Motor neuron (in vitro differentiated cells): ENCODE results near the gene TMEM270. TPM values are rescaled to one million over a fixed set of nuclear protein-coding genes. Genes with fewer than 3 reads are reported as not detected.
"Not testable (repeated sequence)": the region's sequence is repeated elsewhere in the genome, so short reads cannot be mapped to it uniquely, and the experiment has no call there.

Source experiments
- ATAC-seq, 8 experiments: fragments of 200-7000 bp; cut with Tn5 transposase; replicated peaks in 6 of 8; 2 replicates each; pipeline ENCODE4 v1.8.0; 2021; ENCODE audit warnings: mild to moderate bottlenecking in 8 of 8, moderate library complexity in 8 of 8
- H3K27ac ChIP-seq, 2 donors: fragments of 250-450 bp; sonication (Bioruptor Pico); 2 replicates each; pipeline ENCODE4 v1.9.0; 2021; ENCODE audit warnings: antibody characterized with exemption in 2 of 2, mild to moderate bottlenecking in 2 of 2, moderate library complexity in 1 of 2
- H3K4me1 ChIP-seq, 2 donors: fragments of 250-450 bp; sonication (Bioruptor Pico); replicated peaks in 1 of 2; 2 replicates each; pipeline ENCODE4 v1.6.1; 2021; ENCODE audit warnings: antibody characterized with exemption in 2 of 2, mild to moderate bottlenecking in 2 of 2, moderate library complexity in 1 of 2
- H3K4me3 ChIP-seq, 5 donors: fragments of 250-450 bp; sonication (Bioruptor Pico); 2 replicates each; pipeline ENCODE4 v1.9.0; 2021; ENCODE audit warnings: antibody characterized with exemption in 5 of 5, mild to moderate bottlenecking in 5 of 5, moderate library complexity in 4 of 5
- WGBS, 10 experiments: fragments of 450-650 bp; shearing (Covaris generic); methylation state at CpG; one replicate each; pipeline ENCODE4 v1.0.0; 2022; 5-methylcytosine and 5-hydroxymethylcytosine counted together
- in situ Hi-C, 9 experiments: fragments of 400-800 bp; cut with MboI; loops; one replicate each; pipeline ENCODE4 v1.15.0; 2021; ENCODE audit warnings: low sequenced_read_pairs in 9 of 9, low pct_unique_long_range_greater_than_20kb in 2 of 9; ENCODE audit not compliant: unreplicated experiment in 9 of 9
- total RNA-seq, 8 experiments: library from RNA; unstranded; fragments of 300-600 nt; gene quantifications; 2 replicates each; pipeline versions ENCODE4 v1.2.3 to v1.2.4, GENCODE V29; 2022

TMEM270 gene
- total RNA-seq, 8 experiments from 2014 or later: not detected

DNA sequence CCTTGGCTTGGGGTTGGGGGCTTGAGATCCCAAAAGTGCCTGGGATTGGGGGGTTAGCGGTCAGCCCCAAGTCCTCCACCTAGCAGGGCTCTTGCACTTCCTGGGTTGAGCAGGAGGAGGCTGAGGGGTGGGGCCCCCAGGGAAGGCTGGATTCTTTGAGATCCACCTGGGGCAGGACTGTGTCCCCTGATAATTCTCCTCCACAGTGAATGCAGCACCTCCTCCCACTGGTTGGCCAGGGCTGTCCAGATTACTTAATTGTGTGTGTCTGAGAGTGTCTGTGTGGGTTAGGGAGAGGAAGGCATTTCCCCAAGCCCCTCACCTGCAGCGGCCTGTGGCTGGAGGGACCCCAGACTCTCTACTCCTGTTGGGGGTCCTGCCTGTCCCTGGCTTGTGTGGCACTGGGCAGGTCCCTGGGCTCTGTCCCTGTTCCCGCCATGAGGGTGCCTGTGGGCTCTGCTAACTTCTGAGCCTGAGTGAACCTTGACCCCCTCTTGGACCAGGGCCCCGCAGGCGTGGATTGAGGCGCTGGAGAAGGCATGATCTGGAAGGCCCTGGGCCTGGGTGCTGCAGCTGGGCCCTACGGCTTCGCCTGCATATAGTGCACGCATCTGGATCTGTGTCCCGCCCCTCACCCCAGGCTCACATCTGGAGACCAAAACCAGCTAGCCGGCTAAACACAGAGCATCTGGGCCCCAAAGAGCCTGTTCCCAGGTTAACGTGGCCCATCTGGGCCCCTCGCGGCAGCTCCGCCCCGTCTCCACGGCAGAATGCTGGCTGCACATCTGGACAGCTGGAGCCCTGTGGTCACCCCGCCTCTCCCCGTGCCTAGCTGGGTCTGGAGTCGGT lies 10.4 kb downstream of the TMEM270 start:
- Histone ChIP-seq H3K4me1 (peaks cover 16 to 20% of the 10 kb centered on the region in 2 donors), H3K27ac (no peak overlapping the region), H3K4me3 (no peak overlapping the region)
- 15 to 93% (median 87%) methylated on average over 2 to 5 of the region's 20 CpGs; no CpG with 5 or more reads in 5 of the 10 experiments for WGBS, 10 experiments
- in situ Hi-C loops: loop anchor here in 3 of 9 experiments (25.0 kb wide), 3 partner anchors 259 to 341 kb away; partner anchors contain the start of genes MLXIPL (in 2 of the 3) and LAT2 (in 1 of the 3)
- peak in 3 of 8 experiments; percentile 53 to 86 (median 69) for ATAC-seq

DNA sequence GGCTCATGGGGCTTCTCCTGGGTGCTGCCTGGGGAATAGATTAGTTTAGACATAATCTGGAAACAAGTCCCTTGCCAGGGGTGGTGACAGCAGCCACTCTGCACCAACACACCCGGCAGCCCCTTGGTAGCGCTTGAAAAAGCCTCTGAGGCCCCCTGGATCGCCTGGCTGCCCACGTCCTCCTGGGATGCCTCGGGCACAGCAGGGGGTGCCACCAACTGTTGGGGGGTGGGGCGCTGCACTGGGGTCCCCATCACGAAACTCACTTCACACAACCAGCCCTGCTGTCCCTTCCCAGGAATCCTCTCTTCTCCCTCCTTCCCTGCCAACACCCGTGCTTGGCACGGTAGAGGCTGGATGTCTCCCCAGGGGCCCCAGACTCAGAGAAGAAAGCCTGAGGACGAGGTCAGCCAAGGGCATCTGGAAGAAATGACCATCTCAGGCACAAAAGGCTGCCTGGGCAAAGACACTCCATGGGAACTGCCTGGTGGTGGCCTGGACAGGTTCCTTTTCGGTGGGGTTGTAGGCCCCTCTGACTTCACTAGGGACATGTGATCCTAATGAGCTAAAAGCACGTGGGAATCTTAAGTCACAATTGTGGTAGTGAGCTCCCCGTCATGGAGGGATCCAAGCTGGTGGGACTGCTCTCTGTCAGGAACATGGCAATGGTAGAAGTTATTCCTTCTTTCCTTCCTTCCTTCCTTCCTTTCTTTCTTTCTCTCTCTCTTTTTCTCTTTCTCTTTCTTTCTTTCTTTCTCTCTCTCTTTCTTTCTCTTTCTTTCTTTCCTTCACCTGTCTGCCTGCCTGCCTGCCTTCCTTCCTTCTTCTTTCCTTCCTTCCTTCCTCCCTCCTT lies 11.3 kb downstream of the TMEM270 start:
- H3K4me1 ChIP-seq: peaks cover 16 to 20% of the 10 kb centered on the region in 2 donors
- no peak overlapping the region for H3K27ac ChIP-seq
- 32 to 100% (median 63%) methylated on average over 1 to 8 of the region's 13 CpGs; no CpG with 5 or more reads in 3 of the 10 experiments for WGBS, 10 experiments
- in situ Hi-C loops: loop anchor here in 3 of 9 experiments (25.0 kb wide), 3 partner anchors 260 to 340 kb away; partner anchors contain the start of genes MLXIPL (in 2 of the 3) and LAT2 (in 1 of the 3)
- no peak overlapping the region for H3K4me3 ChIP-seq
- no peak for ATAC-seq

DNA sequence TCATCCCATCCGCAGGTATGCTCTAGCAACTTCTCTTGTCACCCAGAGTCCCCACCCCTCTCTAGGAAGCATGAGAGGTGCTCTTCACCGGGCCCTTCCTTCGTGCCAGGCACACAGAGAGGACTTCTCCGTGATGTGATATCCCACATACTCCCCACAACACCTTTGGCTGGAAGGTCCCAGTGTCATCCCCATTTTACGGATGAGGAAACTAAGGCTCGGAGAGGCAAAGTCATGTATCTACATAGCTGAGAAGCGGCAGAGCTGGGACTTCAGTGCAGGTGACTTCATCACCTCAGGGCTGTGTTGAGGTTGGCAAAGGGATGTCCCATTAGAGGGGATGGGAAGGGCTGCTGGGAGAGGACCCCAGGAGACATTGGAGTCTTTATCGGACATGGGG lies 15.4 kb downstream of the TMEM270 start:
- 60 to 96% (median 83%) methylated on average over 1 to 5 of the region's 8 CpGs; no CpG with 5 or more reads in 3 of the 10 experiments for WGBS, 10 experiments
- no peak for ATAC-seq
- peaks cover 5 to 10% of the 10 kb centered on the region in 2 donors for H3K4me1 ChIP-seq
- H3K4me3 ChIP-seq: no peak overlapping the region
- in situ Hi-C loops: no loop called here
- H3K27ac ChIP-seq: no peak overlapping the region

DNA sequence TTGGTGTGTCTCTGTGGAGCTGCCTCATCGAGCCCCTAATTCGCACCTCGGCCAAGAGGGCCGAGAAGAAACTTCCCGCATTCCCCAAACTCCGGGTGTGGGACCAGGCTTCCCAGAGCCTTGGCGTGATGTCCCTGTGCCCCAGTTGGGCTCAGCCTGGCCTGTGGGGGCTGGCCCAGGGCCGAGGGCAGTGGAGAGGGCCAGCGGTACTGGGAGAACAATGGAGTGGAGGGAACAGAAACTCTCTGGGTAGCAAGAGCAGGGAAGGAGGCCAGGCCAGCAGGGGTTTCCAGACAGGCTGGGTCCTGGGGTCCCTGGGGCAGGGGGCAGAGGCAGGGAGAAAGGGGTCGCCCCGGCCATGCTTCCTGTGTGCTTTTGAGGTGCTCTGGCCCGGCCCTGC lies 16.0 kb downstream of the TMEM270 start:
- ATAC-seq: no peak
- H3K4me3 ChIP-seq: no peak overlapping the region
- WGBS, 10 experiments: 40 to 80% methylated on average over 1 of the region's 12 CpGs; no CpG with 5 or more reads in 8 of the 10 experiments
- no peak overlapping the region for H3K27ac ChIP-seq
- in situ Hi-C loops: no loop called here
- peaks cover 5 to 10% of the 10 kb centered on the region in 2 donors for H3K4me1 ChIP-seq

GRCh38 chr7:73879977-73880681 lies 19.2 kb downstream of the TMEM270 start:
- H3K4me1 ChIP-seq: peaks cover 5 to 10% of the 10 kb centered on the region in 2 donors
- 0 to 76% (median 63%) methylated on average over 1 to 9 of the region's 18 CpGs; no CpG with 5 or more reads in 4 of the 10 experiments for WGBS, 10 experiments
- in situ Hi-C loops: no loop called here
- H3K4me3 ChIP-seq: no peak overlapping the region
- peak in 3 of 8 experiments; percentile 34 to 59 (median 56) for ATAC-seq
- no peak overlapping the region for H3K27ac ChIP-seq

- 10 to 100% (median 73%) methylated on average over 1 to 8 of the region's 13 CpGs; no CpG with 5 or more reads in 2 of the 10 experiments for WGBS, 10 experiments
- in situ Hi-C loops: no loop called here
- Histone ChIP-seq H3K27ac (no peak overlapping the region), H3K4me1 (peaks cover 5 to 10% of the 10 kb centered on the region in 2 donors), H3K4me3 (no peak overlapping the region)
- no peak for ATAC-seq
These were observed 19.9 kb downstream of the TMEM270 start for GRCh38 chr7:73880755-73881328.

DNA sequence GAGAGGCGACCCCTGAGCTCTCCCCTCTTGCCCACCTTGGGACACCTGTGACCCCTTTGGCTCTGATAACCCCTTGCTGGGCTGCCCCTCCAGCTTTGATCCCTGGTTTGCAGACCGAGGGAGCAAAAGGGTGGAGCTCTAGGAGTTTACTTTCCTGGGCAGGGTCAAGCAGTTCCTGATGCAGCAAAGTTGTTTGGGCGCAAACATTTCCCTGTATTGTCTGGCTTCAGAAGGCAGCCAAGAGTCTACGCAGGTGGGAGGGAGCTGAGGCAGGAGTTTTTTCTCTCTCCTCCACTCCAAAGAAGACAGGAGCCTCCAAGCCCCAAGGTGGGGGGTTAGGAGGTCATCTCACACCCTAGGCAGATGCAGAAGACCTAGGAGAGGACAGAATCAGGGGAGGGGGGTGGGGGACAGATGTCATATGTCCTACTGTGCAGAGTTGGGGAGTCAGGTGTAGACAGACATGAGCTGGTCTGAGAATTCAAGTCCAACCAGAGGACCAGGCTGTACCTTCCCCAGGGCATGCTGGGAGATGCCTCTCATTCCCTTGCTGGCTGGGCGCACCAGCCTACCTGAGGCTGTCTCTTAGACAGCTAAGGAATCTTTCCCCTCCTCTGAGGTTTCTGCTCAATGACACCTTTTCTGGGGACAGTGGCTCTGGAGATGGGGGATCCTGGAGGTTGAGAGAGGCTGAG lies 20.5 kb downstream of the TMEM270 start:
- in situ Hi-C loops: no loop called here
- H3K4me3 ChIP-seq: no peak overlapping the region
- WGBS, 10 experiments: 0 to 100% (median 7%) methylated on average over 1 to 2 of the region's 5 CpGs; no CpG with 5 or more reads in 5 of the 10 experiments
- no peak overlapping the region for H3K27ac ChIP-seq
- ATAC-seq: peak in 1 of 8 experiments; percentile 41
- peaks cover 5 to 13% of the 10 kb centered on the region in 2 donors for H3K4me1 ChIP-seq

DNA sequence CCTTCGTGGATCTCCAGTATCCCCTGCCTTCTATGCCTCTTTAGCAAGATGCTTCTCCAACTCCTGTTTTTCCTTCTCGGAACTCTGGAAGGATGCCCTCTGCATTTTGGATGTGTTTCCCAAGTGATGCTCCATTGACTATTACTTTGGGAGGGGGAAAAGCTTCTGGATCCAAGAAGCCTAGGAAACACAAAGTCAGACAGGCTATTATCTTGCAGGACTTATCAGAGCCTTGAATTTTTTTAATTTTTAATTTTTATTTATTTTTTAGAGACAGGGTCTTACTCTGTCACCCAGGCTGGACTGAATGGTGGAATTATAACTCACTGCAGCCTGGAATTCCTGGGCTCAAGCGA lies 21.1 kb downstream of the TMEM270 start:
- no peak overlapping the region for H3K27ac ChIP-seq

DNA sequence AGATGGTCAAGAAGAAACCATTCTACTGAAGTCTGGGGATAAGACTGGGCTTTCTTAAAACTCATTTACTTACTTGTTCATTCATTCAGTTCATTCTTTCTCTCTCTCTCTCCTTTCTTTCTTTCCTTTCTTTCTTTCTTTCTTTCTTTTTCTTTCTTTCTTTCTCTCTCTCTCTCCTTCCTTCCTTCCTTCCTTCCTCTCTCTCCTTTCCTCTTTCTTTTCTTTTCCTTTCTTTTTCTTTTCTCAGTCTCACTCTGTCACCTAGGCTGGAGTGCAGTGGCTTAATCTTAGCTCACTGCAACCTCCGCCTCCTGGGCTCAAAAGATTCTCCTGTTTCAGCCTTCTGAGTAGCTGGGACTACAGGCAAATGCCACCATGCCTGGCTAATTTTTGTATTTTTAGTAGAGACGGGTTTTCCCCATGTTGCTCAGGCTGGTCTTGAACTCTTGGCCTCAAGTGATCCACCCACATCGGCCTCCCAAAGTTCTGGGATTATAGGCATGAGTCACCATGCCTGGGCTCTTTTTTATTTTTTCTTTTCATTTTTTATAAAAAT lies 24.0 kb downstream of the TMEM270 start:
- ATAC-seq, H3K4me3 ChIP-seq, in situ Hi-C loops, H3K27ac ChIP-seq: not testable (repeated sequence)
- WGBS, 10 experiments: 40 to 98% (median 87%) methylated on average over 1 to 3 of the region's 3 CpGs; no CpG with 5 or more reads in 2 of the 10 experiments
- H3K4me1 ChIP-seq: peaks cover 11 to 19% of the 10 kb centered on the region in 2 donors

More for the DNA sequence above, 21.1 kb downstream of the TMEM270 start:
- Histone ChIP-seq H3K4me1 (peaks cover 5 to 18% of the 10 kb centered on the region in 2 donors), H3K4me3 (no peak overlapping the region)
- in situ Hi-C loops: no loop called here
- WGBS, 10 experiments: 52 to 100% (median 83%) methylated on average over 1 to 3 of the region's 3 CpGs; no CpG with 5 or more reads in 4 of the 10 experiments
- no peak for ATAC-seq

DNA sequence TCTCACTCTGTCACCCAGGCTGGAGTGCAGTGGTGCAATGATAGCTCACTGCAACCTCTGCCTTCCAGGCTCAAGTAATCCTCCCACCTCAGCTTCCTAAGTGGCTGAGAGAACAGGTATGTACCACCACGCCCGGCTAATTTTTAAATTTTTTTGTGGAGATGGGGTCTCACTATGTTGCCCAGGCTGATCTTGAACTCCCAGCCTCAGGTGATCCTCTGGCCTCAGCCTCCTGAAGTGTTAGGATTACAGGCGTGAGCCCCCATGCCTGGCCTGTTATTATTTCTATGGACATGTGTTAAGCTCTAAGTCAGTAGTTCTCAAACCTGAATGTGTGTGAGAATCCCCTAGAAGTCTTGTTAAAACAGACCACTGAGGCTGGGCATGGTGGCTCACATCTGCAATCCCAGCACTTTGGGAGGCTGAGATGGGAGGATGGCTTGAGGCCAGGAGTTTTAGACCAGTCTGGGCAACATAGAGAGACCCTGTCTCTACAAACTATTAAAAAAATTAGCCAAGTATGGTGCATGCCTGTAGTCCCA lies 24.5 kb downstream of the TMEM270 start:
- 100% methylated on average over 1 of the region's 3 CpGs; no CpG with 5 or more reads in 9 of the 10 experiments for WGBS, 10 experiments
- no peak for ATAC-seq
- H3K4me3 ChIP-seq: no peak overlapping the region
- H3K27ac ChIP-seq: no peak overlapping the region
- in situ Hi-C loops: no loop called here
- peaks cover 7 to 13% of the 10 kb centered on the region in 2 donors for H3K4me1 ChIP-seq
